Brain microvascular endothelial cell (primary cell): ENCODE measurements around the gene PEPD.

Experiments used
- DNase-seq: peaks from one replicate; pipeline ENCODE4 v3.0.0-alpha.2; 2020
- H3K27ac ChIP-seq: fragments of 250-450 bp; sonication (Bioruptor Pico); 2 replicates; pipeline ENCODE4 v1.5.1; 2020; ENCODE audit warnings: mild to moderate bottlenecking, moderate library complexity
- H3K27me3 ChIP-seq: fragments of 250-450 bp; sonication (Bioruptor Pico); replicated peaks from 2 replicates; pipeline ENCODE4 v1.5.1; 2020; ENCODE audit warnings: mild to moderate bottlenecking
- H3K36me3 ChIP-seq: fragments of 250-450 bp; sonication (Bioruptor Pico); replicated peaks from 2 replicates; pipeline ENCODE4 v1.5.1; 2020; ENCODE audit warnings: mild to moderate bottlenecking
- H3K4me3 ChIP-seq: 2 replicates; pipeline ENCODE4 v1.5.1; 2011; ENCODE audit warnings: low read depth, mild to moderate bottlenecking, control low read depth, low read length, moderate library complexity
- in situ Hi-C: cut with HindIII; loops from 2 replicates; pipeline ENCODE4 v1.10.0; 2017; ENCODE audit warnings: low sequenced_read_pairs, low pct_ligation_motif_present
- TF ChIP-seq, protein P1 (sequence below): IDR thresholded peaks from 2 replicates; pipeline ENCODE4 v1.5.1; 2011; ENCODE audit warnings: low read depth, mild to moderate bottlenecking, moderate library complexity, low read length, control low read depth, inconsistent platforms; ENCODE audit errors: missing control alignments

The PEPD gene

DNA sequence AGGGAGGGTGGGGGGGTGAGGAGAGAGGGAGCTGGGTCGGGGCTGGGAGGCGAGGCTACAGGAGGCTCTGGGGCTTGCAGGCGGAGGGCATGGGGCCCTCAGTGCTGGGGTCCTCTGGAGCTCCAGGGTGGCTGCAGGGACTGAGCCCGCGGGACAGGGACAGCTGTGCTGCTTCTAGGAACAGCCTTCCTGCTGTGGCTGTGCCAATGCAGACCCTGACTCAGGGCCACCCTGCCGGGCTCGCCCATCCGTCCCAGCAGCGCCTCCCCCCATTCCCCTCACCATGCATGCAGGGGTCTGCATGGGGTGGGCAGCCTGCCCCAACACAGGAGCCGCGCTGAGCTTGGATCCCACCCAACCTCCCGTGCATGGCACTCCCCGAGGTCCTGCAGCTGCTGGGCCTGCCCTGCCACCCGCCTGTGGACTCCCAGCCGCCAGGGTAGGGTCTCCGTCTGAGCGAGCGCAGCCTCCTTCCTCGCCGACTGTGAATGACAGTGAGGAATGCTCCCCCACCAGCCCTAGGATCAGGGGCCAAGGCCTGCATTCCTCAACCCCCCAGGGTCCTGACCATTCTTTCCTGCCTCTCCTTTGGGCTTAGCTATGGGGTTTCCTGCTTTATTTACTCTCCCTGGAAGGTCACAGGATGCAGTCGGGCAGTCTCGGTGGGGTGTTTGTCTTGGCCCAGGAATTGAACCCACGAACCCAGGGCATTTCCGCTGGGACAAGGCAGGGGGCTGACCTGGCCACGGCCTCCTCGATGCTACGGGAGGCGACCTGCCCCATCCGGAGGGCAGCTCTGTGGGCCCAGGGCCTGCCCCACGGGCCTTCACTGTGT lies 124.7 kb downstream of the PEPD start:
- H3K27ac ChIP-seq, result no peak overlapping the region
- in situ Hi-C loops, result no loop called here
- no peaks in the 10 kb centered on the region for H3K27me3 ChIP-seq
- no peak overlapping the region for H3K4me3 ChIP-seq
- no peaks in the 10 kb centered on the region for H3K36me3 ChIP-seq
- DNase-seq, result no peak
- TF ChIP-seq, protein P1, sequence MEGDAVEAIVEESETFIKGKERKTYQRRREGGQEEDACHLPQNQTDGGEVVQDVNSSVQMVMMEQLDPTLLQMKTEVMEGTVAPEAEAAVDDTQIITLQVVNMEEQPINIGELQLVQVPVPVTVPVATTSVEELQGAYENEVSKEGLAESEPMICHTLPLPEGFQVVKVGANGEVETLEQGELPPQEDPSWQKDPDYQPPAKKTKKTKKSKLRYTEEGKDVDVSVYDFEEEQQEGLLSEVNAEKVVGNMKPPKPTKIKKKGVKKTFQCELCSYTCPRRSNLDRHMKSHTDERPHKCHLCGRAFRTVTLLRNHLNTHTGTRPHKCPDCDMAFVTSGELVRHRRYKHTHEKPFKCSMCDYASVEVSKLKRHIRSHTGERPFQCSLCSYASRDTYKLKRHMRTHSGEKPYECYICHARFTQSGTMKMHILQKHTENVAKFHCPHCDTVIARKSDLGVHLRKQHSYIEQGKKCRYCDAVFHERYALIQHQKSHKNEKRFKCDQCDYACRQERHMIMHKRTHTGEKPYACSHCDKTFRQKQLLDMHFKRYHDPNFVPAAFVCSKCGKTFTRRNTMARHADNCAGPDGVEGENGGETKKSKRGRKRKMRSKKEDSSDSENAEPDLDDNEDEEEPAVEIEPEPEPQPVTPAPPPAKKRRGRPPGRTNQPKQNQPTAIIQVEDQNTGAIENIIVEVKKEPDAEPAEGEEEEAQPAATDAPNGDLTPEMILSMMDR, result no peak

DNA sequence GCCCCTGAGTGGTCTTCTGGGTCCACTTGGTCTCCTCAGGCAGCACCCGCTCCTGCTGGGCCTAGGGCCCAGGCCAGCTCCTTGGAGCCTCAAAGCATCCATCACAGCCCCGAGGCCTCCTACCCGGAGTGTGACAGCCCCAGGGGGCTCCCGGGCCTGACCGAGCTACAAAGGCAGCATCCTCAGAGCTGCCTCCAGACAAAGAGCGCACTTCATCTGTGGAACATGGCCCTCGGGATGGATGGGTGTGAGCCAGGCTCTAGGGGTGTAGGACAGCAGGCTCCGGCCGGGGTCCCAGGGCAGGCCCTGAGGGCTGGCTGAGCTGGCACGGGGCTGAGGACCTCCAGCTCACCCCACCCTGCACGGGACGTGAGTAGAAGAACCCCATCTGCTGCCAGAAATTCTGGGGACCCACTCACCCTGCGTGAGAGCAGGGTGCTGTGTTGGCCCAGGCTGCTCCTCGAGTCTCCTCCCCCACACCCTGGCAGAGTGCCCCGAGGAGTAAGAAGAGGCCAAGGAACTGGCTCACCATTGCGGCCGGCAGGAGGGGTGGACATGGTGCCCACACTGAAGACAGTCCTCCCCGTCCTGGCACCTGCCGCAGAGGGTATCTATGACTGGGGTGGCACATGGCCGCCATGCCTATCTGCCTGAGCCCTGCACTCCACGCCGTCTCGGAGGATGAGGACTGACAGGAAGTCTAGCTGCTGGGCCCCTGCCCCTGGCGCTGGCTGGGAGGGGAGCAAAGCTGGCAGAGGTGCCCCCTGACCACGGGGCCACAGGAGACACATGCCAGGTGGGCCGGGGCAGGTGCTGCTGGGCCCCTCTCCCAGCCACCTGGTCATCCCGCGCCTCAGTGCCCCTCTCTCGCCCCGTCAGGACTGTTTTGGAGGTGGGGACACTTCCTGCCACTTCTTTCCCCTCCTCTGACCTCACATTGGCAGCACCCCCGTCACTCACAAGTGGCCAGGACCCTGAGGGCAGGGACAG lies 125.7 kb downstream of the PEPD start:
- in situ Hi-C loops, result no loop called here
- Histone ChIP-seq H3K4me3 (no peak overlapping the region), H3K36me3 (no peaks in the 10 kb centered on the region), H3K27ac (no peak overlapping the region), H3K27me3 (no peaks in the 10 kb centered on the region)
- TF ChIP-seq, protein P1, result no peak
- no peak for DNase-seq

DNA sequence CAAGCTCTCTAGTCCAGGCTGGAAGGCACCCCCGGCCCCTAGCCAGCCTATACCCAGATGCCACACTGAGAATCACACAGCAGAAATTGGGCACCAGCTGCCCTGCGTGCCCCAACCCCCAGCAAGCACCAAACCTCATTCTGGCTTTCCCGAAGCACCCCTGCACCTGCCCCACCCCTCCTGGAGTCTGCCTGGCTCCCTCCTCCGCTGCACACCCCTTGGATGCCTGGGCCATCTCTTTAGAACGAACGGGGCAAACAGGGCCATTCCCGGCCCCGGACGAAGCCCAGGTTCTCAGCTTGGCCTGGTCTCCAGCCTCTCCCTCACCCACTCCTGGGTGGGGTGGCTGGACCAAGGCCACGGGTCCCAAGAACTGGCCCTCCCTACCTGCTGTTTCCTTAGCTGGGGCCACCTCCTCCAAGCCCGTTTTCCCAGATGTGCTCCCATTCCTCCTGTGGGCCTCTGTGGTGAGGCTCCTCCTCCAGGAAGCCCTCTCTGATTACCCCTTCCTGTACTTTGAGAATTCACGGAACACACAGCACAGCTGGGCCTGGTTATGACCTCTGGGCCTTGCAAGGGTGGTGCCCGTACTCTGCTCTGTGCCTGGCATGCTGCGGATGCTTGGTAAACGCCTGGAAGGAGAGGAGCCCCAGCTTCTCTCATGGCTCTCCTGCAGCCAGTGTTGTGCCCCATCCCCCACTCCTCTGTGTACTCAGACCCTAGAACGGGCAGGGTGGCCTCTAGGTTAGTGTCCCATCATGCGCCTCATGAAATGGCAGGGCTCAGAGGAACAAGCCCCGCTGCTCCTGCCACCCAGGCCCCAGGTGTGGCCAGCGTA lies 126.6 kb downstream of the PEPD start:
- Histone ChIP-seq H3K4me3 (no peak overlapping the region), H3K27ac (no peak overlapping the region), H3K27me3 (no peaks in the 10 kb centered on the region), H3K36me3 (no peaks in the 10 kb centered on the region)
- no peak for DNase-seq
- in situ Hi-C loops, result no loop called here
- TF ChIP-seq, protein P1, result no peak

DNA sequence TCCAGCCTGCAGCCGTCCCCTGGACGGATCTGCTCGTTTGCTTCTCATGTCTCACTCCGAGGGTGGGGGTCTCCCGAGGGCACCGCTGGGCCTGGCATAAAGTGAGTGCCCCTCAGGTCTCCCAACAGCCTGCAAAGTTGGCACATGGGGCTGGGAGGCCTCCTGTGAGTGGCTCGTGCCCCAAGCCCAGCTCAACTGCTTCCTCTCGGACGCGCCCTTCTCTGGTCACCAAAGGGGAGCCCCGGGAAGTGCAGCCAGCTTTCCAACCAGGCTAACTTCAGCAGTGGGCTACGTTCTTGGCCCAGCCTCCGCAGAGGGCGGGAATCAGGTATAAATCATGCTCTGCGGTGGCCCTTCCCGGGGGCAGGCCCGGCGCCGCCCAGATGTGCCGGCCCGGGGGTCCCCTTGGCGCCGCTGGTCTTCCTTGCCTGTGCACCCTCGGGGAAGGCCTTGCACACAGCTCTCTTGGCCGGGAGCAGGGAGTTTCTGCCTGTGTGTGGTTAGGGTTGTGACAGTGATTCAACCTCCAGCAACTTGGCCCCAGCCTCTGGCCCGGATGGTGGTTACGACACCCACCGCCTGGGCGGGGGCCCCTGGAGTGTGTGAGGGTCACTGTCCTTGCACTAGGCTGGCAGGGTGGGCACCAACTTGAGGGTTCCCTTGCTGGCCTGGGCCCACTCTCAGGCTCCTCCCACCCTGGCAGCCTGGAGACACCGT lies 127.4 kb downstream of the PEPD start:
- H3K27me3 ChIP-seq, result no peaks in the 10 kb centered on the region
- in situ Hi-C loops, result no loop called here
- H3K27ac ChIP-seq, result no peak overlapping the region
- no peak overlapping the region for H3K4me3 ChIP-seq
- TF ChIP-seq, protein P1, result no peak
- peak; percentile 53 for DNase-seq
- H3K36me3 ChIP-seq, result no peaks in the 10 kb centered on the region
